GOT3 (cell line): ENCODE results near the gene SMIM9.
"Not testable (repeated sequence)": the region's sequence is repeated elsewhere in the genome, so short reads cannot be mapped to it uniquely, and the experiment has no call there.

Experiments used
- DNase-seq: peaks from one replicate; lab custom pipeline; 2025; ENCODE audit warnings: mixed read lengths; lab: John Stamatoyannopoulos, UW

The SMIM9 gene

GRCh38 chrX:154834562-154834961 lies at the start of gene SMIM9:
TSS of gene SMIM9 (minus strand) at chrX:154834662. CDS start at chrX:154830856, 3,806 bp downstream.
- no peak for DNase-seq

- DNase-seq: not testable (repeated sequence)
These were observed 49.6 kb upstream of the SMIM9 start for GRCh38 chrX:154884069-154884468.

- no peak for DNase-seq
These were observed 38.9 kb upstream of the SMIM9 start for GRCh38 chrX:154873329-154873728.

- DNase-seq: not testable (repeated sequence)
These were observed 34.1 kb upstream of the SMIM9 start for GRCh38 chrX:154868522-154868921.

GRCh38 chrX:154855256-154855655 lies 20.8 kb upstream of the SMIM9 start:
- DNase-seq: no peak

- DNase-seq: no peak
These were observed 16.6 kb upstream of the SMIM9 start for GRCh38 chrX:154850957-154851611.

- no peak for DNase-seq
These were observed 6.4 kb upstream of the SMIM9 start for GRCh38 chrX:154840856-154841255.

- DNase-seq: no peak
These were observed 1.7 kb upstream of the SMIM9 start for GRCh38 chrX:154836163-154836562.

GRCh38 chrX:154833746-154834274 lies 652 bp downstream of the SMIM9 start:
- DNase-seq: no peak

GRCh38 chrX:154829926-154830442 lies 4.5 kb downstream of the SMIM9 start:
- no peak for DNase-seq

- DNase-seq: no peak
These were observed 5.3 kb downstream of the SMIM9 start for GRCh38 chrX:154829134-154829533.

- DNase-seq: no peak
These were observed 6.5 kb downstream of the SMIM9 start for GRCh38 chrX:154828016-154828408.

- DNase-seq: no peak
These were observed 7.1 kb downstream of the SMIM9 start for GRCh38 chrX:154827194-154828015.

GRCh38 chrX:154825586-154825985 lies 8.9 kb downstream of the SMIM9 start:
- not testable (repeated sequence) for DNase-seq

- DNase-seq: no peak
These were observed 9.8 kb downstream of the SMIM9 start for GRCh38 chrX:154824638-154825037.

- no peak for DNase-seq
These were observed 12.4 kb downstream of the SMIM9 start for GRCh38 chrX:154822029-154822428.

- DNase-seq: no peak
These were observed 12.9 kb downstream of the SMIM9 start for GRCh38 chrX:154821523-154821922.

- no peak for DNase-seq
These were observed 14.6 kb downstream of the SMIM9 start for GRCh38 chrX:154819771-154820341.

GRCh38 chrX:154818916-154819770 lies 15.3 kb downstream of the SMIM9 start:
- DNase-seq: no peak

- not testable (repeated sequence) for DNase-seq
These were observed 17.3 kb downstream of the SMIM9 start for GRCh38 chrX:154817048-154817618.

GRCh38 chrX:154816326-154816898 lies 18.1 kb downstream of the SMIM9 start:
- DNase-seq: not testable (repeated sequence)
